HepG2 (cell line): ENCODE data around the gene ALCAM. TPM values are rescaled to one million over a fixed set of nuclear protein-coding genes. Genes with fewer than 3 reads are reported as not detected.

Experiments used
- CCAR2 ChIP-seq: fragments of 200-400 bp; formaldehyde crosslinking; optimal IDR thresholded peaks from 2 replicates; pipeline ENCODE3; 2018; ENCODE audit warnings: low read depth, mild to moderate bottlenecking, low read length, moderate library complexity
- CHD2 ChIP-seq: IDR thresholded peaks from 2 replicates; pipeline ENCODE4 v1.6.1; 2011; ENCODE audit warnings: low read depth, low read length, improper control_type of control experiment
- FOSL2 ChIP-seq: sonication (generic); formaldehyde crosslinking; IDR thresholded peaks from 2 replicates; pipeline ENCODE4 v1.4.0; 2020; ENCODE audit warnings: missing genetic modification reagents
- GATA4 ChIP-seq: sonication (generic); IDR thresholded peaks from 2 replicates; pipeline ENCODE4 v1.6.1; 2016; ENCODE audit warnings: antibody characterized with exemption, low read depth, borderline replicate concordance
- GPN1 ChIP-seq: sonication (generic); formaldehyde crosslinking; IDR thresholded peaks from 2 replicates; pipeline ENCODE4 v1.5.1; 2020; ENCODE audit warnings: missing genetic modification reagents, borderline replicate concordance
- IRX3 ChIP-seq: sonication (generic); formaldehyde crosslinking; IDR thresholded peaks from 2 replicates; pipeline ENCODE4 v1.8.1; 2023; ENCODE audit warnings: mild to moderate bottlenecking, low read depth, missing genetic modification reagents, borderline replicate concordance
- JUND ChIP-seq: sonication (generic); formaldehyde crosslinking; IDR thresholded peaks from 2 replicates; pipeline ENCODE4 v1.8.0; 2022; ENCODE audit warnings: mild to moderate bottlenecking, missing genetic modification reagents
- MAFK ChIP-seq, 2 experiments: IDR thresholded peaks in 1 of 2; conservative IDR thresholded peaks in 1 of 2; 2 replicates each; pipeline ENCODE4 v1.6.1; 2011; ENCODE audit warnings: improper control_type of control experiment in 2 of 2, low read length in 2 of 2
- MTA3 ChIP-seq: sonication (generic); formaldehyde crosslinking; IDR thresholded peaks from 2 replicates; pipeline ENCODE4 v1.4.0; 2020; ENCODE audit warnings: missing genetic modification reagents
- NKX3-1 ChIP-seq: sonication (generic); formaldehyde crosslinking; IDR thresholded peaks from 2 replicates; pipeline ENCODE4 v1.5.0; 2020; ENCODE audit warnings: missing genetic modification reagents
- ONECUT2 ChIP-seq: sonication (generic); formaldehyde crosslinking; IDR thresholded peaks from 2 replicates; pipeline ENCODE4 v1.4.0; 2020; ENCODE audit warnings: missing genetic modification reagents
- SAP130 ChIP-seq: IDR thresholded peaks from 2 replicates; pipeline ENCODE4 v1.6.1; 2016; ENCODE audit warnings: low read depth
- SUZ12 ChIP-seq: fragments of 150-350 bp; IDR thresholded peaks from 2 replicates; pipeline ENCODE4 v1.6.1; 2014; ENCODE audit warnings: low read depth, low read length
- TCF12 ChIP-seq, 2 experiments: fragments of 450-650 bp in 1 of 2; sonication (generic) in 1 of 2; formaldehyde crosslinking in 1 of 2; IDR thresholded peaks; 2 replicates each; pipeline versions ENCODE4 v1.6.1 to v1.8.0; 2017 to 2022; ENCODE audit warnings: antibody characterized with exemption in 1 of 2, mild to moderate bottlenecking in 1 of 2, missing genetic modification reagents in 1 of 2, moderate library complexity in 1 of 2
- TGIF2 ChIP-seq: IDR thresholded peaks from 2 replicates; pipeline ENCODE4 v1.6.1; 2016; ENCODE audit warnings: control low read depth, missing compliant biosample characterization
- ZFP36L1 ChIP-seq: sonication (generic); formaldehyde crosslinking; IDR thresholded peaks from 2 replicates; pipeline ENCODE4 v1.8.0; 2022; ENCODE audit warnings: mild to moderate bottlenecking, missing genetic modification reagents, moderate library complexity
- ZNF329 ChIP-seq: sonication (generic); formaldehyde crosslinking; IDR thresholded peaks from 2 replicates; pipeline ENCODE4 v1.9.0; 2021; ENCODE audit warnings: low read depth, mild to moderate bottlenecking, missing genetic modification reagents
- ZNF34 ChIP-seq: sonication (generic); formaldehyde crosslinking; IDR thresholded peaks from 2 replicates; pipeline ENCODE4 v1.4.0; 2020; ENCODE audit warnings: mild to moderate bottlenecking, missing genetic modification reagents, borderline replicate concordance
- ZNF44 ChIP-seq: sonication (generic); formaldehyde crosslinking; IDR thresholded peaks from 2 replicates; pipeline ENCODE4 v1.5.1; 2020; ENCODE audit warnings: mild to moderate bottlenecking, missing genetic modification reagents
- ZNF557 ChIP-seq: sonication (generic); formaldehyde crosslinking; IDR thresholded peaks from 2 replicates; pipeline ENCODE4 v1.4.0; 2020; ENCODE audit warnings: missing genetic modification reagents
- ZSCAN29 ChIP-seq: sonication (generic); formaldehyde crosslinking; conservative IDR thresholded peaks from 2 replicates; pipeline ENCODE4 v1.4.0; 2020; ENCODE audit warnings: mild to moderate bottlenecking, missing genetic modification reagents
- ZSCAN9 ChIP-seq: IDR thresholded peaks from 2 replicates; pipeline ENCODE4 v1.6.1; 2016; ENCODE audit warnings: borderline replicate concordance
- polyA plus RNA-seq, 8 experiments: library from polyadenylated mRNA; depleted of rRNA in 3 of 8; stranded (reverse) in 7 of 8; unstranded in 1 of 8; fragments of >200 nt; fragmentation: Illumina TruSeq in 4 of 8; extraction: Trizol in 4 of 8; gene quantifications; 2 replicates each; pipeline versions ENCODE4 v1.2.1 to v1.2.3, GENCODE V29; 2011 to 2016; ENCODE audit warnings: low read depth in 4 of 8, missing spikeins in 1 of 8, mixed read lengths in 1 of 8; ENCODE audit not compliant: insufficient read depth in 1 of 8
- total RNA-seq, 5 experiments: library from RNA; depleted of rRNA; stranded (reverse); fragments of >200 nt; fragmentation: Illumina TruSeq; extraction: Trizol; gene quantifications; 2 replicates each; pipeline ENCODE4 v1.2.3, GENCODE V29; 2016; ENCODE audit warnings: low read depth in 1 of 5
- TF ChIP-seq, protein P1 (sequence below), 2 experiments: sonication (generic) in 1 of 2; formaldehyde crosslinking in 1 of 2; IDR thresholded peaks; 2 replicates each; pipeline versions ENCODE4 v1.5.1 to v1.6.1; 2011 to 2020; ENCODE audit warnings: borderline replicate concordance in 1 of 2, low read depth in 1 of 2, low read length in 1 of 2, mild to moderate bottlenecking in 1 of 2, missing genetic modification reagents in 1 of 2, moderate library complexity in 1 of 2
- TF ChIP-seq, protein P2 (sequence below): IDR thresholded peaks from 2 replicates; pipeline ENCODE4 v1.6.1; 2016; ENCODE audit warnings: control low read depth
- TF ChIP-seq, protein P3 (sequence below): sonication (generic); formaldehyde crosslinking; conservative IDR thresholded peaks from 2 replicates; pipeline ENCODE4 v1.8.1; 2023; ENCODE audit warnings: missing genetic modification reagents

Gene ALCAM
- total and polyA plus RNA-seq, 2 of the 13 experiments (the other 11 are each of a cell fraction or from before 2014, with no cell fraction given) = 26.0 to 33.1 TPM

DNA sequence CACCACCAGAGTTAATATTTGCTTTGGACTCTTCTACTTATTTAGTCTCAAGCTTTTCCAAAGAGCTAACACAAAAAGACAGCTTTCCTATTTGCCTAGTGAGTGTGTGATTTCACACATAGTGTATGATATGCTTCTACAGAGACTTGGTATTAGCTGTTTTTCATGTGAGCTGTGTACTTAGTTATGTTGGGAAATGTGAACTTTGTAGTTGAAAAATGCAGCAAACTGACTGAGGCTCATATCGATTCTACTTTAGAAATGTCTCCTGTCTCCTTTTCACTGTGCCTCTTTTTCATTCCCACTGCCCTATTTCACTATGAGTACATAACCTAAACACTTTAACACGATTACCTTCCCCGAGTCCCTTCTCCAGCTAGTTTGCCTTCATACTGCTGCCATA lies 136.5 kb downstream of the ALCAM start (continued):
- TF ChIP-seq SAP130 = peak; percentile 72; the same call in 1 of the 2 replicates
- TF ChIP-seq GPN1 (CRISPR knock-in tag) = no peak
- no peak for TF ChIP-seq IRX3
- peak; percentile 63; the same call in 1 of the 2 replicates for TF ChIP-seq FOSL2 (CRISPR knock-in tag)
- TF ChIP-seq ZSCAN29 = 0 out of 2 replicates have a peak, but pooled peaks have one; percentile 36
- no peak for TF ChIP-seq MAFK (conservative IDR thresholded peaks at IDR 0.05 in 1 of 2, IDR thresholded peaks at IDR 0.05 in 1 of 2; ENCODE audit: low read length in 2 of 2)
- TF ChIP-seq ZNF34 = no peak
- TF ChIP-seq, protein P1, sequence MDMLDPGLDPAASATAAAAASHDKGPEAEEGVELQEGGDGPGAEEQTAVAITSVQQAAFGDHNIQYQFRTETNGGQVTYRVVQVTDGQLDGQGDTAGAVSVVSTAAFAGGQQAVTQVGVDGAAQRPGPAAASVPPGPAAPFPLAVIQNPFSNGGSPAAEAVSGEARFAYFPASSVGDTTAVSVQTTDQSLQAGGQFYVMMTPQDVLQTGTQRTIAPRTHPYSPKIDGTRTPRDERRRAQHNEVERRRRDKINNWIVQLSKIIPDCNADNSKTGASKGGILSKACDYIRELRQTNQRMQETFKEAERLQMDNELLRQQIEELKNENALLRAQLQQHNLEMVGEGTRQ (IDR thresholded peaks at IDR 0.05; ENCODE audit: low read depth, low read length) = no peak
- TF ChIP-seq, protein P1 (CRISPR knock-in tag; IDR thresholded peaks at IDR 0.05; ENCODE audit: borderline replicate concordance) = no peak
- peak; percentile 63; the same call in 1 of the 2 replicates for TF ChIP-seq JUND (CRISPR knock-in tag)
- TF ChIP-seq ZNF557 (CRISPR knock-in tag) = peak; percentile 68; the same call in 1 of the 2 replicates
- no peak for TF ChIP-seq MTA3
- TF ChIP-seq GATA4 = peak; percentile 69; the same call in 1 of the 2 replicates
- no peak for TF ChIP-seq CHD2
- no peak for TF ChIP-seq TCF12 (IDR thresholded peaks at IDR 0.05)
- peak; percentile 96 for TF ChIP-seq TCF12 (CRISPR knock-in tag; IDR thresholded peaks at IDR 0.05)
- no peak for TF ChIP-seq TGIF2 (CRISPR knock-in tag)
- TF ChIP-seq ONECUT2 (CRISPR knock-in tag) = peak; percentile 96
- peak; percentile 62; the same call in 1 of the 2 replicates for TF ChIP-seq ZFP36L1 (CRISPR knock-in tag)
- peak; percentile 86 for TF ChIP-seq NKX3-1 (CRISPR knock-in tag)
- TF ChIP-seq CCAR2 = no peak
- TF ChIP-seq SUZ12 = no peak
- TF ChIP-seq, protein P2, sequence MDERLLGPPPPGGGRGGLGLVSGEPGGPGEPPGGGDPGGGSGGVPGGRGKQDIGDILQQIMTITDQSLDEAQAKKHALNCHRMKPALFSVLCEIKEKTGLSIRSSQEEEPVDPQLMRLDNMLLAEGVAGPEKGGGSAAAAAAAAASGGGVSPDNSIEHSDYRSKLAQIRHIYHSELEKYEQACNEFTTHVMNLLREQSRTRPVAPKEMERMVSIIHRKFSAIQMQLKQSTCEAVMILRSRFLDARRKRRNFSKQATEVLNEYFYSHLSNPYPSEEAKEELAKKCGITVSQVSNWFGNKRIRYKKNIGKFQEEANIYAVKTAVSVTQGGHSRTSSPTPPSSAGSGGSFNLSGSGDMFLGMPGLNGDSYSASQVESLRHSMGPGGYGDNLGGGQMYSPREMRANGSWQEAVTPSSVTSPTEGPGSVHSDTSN (CRISPR knock-in tag) = no peak
- TF ChIP-seq, protein P3, sequence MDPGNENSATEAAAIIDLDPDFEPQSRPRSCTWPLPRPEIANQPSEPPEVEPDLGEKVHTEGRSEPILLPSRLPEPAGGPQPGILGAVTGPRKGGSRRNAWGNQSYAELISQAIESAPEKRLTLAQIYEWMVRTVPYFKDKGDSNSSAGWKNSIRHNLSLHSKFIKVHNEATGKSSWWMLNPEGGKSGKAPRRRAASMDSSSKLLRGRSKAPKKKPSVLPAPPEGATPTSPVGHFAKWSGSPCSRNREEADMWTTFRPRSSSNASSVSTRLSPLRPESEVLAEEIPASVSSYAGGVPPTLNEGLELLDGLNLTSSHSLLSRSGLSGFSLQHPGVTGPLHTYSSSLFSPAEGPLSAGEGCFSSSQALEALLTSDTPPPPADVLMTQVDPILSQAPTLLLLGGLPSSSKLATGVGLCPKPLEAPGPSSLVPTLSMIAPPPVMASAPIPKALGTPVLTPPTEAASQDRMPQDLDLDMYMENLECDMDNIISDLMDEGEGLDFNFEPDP = no peak
- 0 out of 2 replicates have a peak, but pooled peaks have one; percentile 35 for TF ChIP-seq ZNF329 (CRISPR knock-in tag)
- peak; percentile 81; the same call in 1 of the 2 replicates for TF ChIP-seq ZSCAN9 (CRISPR knock-in tag)
- no peak for TF ChIP-seq ZNF44
